GM19455 (cell line): ENCODE data around the gene RRAS.
"Not testable (repeated sequence)": the region's sequence is repeated elsewhere in the genome, so short reads cannot be mapped to it uniquely, and the experiment has no call there.

ENCODE experiments used
- ATAC-seq: cut with Tn5 transposase; IDR thresholded peaks from one replicate; pipeline ENCODE4 v1.9.1; 2021; ENCODE audit not compliant: unreplicated experiment

The RRAS gene

GRCh38 chr19:49633273-49633672 is 6.7 kb downstream of the RRAS start:
- ATAC-seq = not testable (repeated sequence)

GRCh38 chr19:49632576-49632975 is 7.4 kb downstream of the RRAS start:
- no peak for ATAC-seq

- ATAC-seq = no peak
Measured at GRCh38 chr19:49631610-49632192, 8.2 kb downstream of the RRAS start.

- no peak for ATAC-seq
Measured at GRCh38 chr19:49631014-49631588, 8.8 kb downstream of the RRAS start.

GRCh38 chr19:49629659-49630058 is 10.3 kb downstream of the RRAS start:
- ATAC-seq = no peak

GRCh38 chr19:49626226-49626625 is 13.7 kb downstream of the RRAS start:
- no peak for ATAC-seq

- no peak for ATAC-seq
Measured at GRCh38 chr19:49624967-49625910, 14.7 kb downstream of the RRAS start.

- ATAC-seq = not testable (repeated sequence)
Measured at GRCh38 chr19:49617860-49618259, 22.1 kb downstream of the RRAS start.

GRCh38 chr19:49616945-49617344 is 23.0 kb downstream of the RRAS start:
- ATAC-seq = no peak

GRCh38 chr19:49616532-49616931 is 23.4 kb downstream of the RRAS start:
- no peak for ATAC-seq

GRCh38 chr19:49615861-49616260 is 24.1 kb downstream of the RRAS start:
- no peak for ATAC-seq

- no peak for ATAC-seq
Measured at GRCh38 chr19:49614096-49614833, 25.7 kb downstream of the RRAS start.

- no peak for ATAC-seq
Measured at GRCh38 chr19:49613374-49613773, 26.6 kb downstream of the RRAS start.

GRCh38 chr19:49609499-49610092 is 30.3 kb downstream of the RRAS start:
- no peak for ATAC-seq

GRCh38 chr19:49605605-49606004 is 34.3 kb downstream of the RRAS start:
- ATAC-seq = no peak

GRCh38 chr19:49602806-49603205 is 37.1 kb downstream of the RRAS start:
- ATAC-seq = no peak

- ATAC-seq = no peak
Measured at GRCh38 chr19:49601482-49602038, 38.4 kb downstream of the RRAS start.

GRCh38 chr19:49599378-49600295 is 40.3 kb downstream of the RRAS start:
- no peak for ATAC-seq

GRCh38 chr19:49597703-49597974 is 42.3 kb downstream of the RRAS start:
- ATAC-seq = no peak
